HL-60 (cell line): ENCODE measurements around the gene CCDC158.

Experiments
- DNase-seq, 2 experiments: peaks; one replicate each; pipeline ENCODE4 v3.0.0-alpha.2; 2010 to 2020; ENCODE audit warnings: low read depth in 1 of 2, low spot score in 1 of 2
- H3K27ac ChIP-seq: fragments of 250-450 bp; sonication (Bioruptor Pico); replicated peaks from 2 replicates; pipeline ENCODE4 v1.5.1; 2020; ENCODE audit warnings: mild to moderate bottlenecking, moderate library complexity
- H3K27me3 ChIP-seq: fragments of 250-450 bp; sonication (Bioruptor Pico); 2 replicates; pipeline ENCODE4 v1.5.1; 2021; ENCODE audit warnings: mild to moderate bottlenecking, moderate library complexity; ENCODE audit not compliant: insufficient read depth, poor library complexity, severe bottlenecking
- H3K4me3 ChIP-seq: replicated peaks from 2 replicates; pipeline ENCODE4 v1.5.1; 2011; ENCODE audit warnings: mild to moderate bottlenecking, control low read depth, low read length; ENCODE audit not compliant: insufficient read depth
- GABPA ChIP-seq: IDR thresholded peaks from 2 replicates; pipeline ENCODE4 v1.6.1; 2012; ENCODE audit warnings: low read depth
- POLR2AphosphoS5 ChIP-seq: IDR thresholded peaks from 2 replicates; pipeline ENCODE4 v1.6.1; 2012; ENCODE audit warnings: low read depth
- SPI1 ChIP-seq: IDR thresholded peaks from 2 replicates; pipeline ENCODE4 v1.6.1; 2012; ENCODE audit warnings: low read depth, mild to moderate bottlenecking, borderline replicate concordance
- TF ChIP-seq, protein P1 (sequence below): IDR thresholded peaks from one replicate; pipeline ENCODE4 v1.5.1; 2011; ENCODE audit warnings: low read length, control low read depth, inconsistent platforms; ENCODE audit not compliant: insufficient read depth
- TF ChIP-seq, protein P2 (sequence below): IDR thresholded peaks from 2 replicates; pipeline ENCODE4 v1.6.1; 2012; ENCODE audit warnings: low read depth; ENCODE audit not compliant: insufficient replicate concordance

CCDC158 gene

DNA sequence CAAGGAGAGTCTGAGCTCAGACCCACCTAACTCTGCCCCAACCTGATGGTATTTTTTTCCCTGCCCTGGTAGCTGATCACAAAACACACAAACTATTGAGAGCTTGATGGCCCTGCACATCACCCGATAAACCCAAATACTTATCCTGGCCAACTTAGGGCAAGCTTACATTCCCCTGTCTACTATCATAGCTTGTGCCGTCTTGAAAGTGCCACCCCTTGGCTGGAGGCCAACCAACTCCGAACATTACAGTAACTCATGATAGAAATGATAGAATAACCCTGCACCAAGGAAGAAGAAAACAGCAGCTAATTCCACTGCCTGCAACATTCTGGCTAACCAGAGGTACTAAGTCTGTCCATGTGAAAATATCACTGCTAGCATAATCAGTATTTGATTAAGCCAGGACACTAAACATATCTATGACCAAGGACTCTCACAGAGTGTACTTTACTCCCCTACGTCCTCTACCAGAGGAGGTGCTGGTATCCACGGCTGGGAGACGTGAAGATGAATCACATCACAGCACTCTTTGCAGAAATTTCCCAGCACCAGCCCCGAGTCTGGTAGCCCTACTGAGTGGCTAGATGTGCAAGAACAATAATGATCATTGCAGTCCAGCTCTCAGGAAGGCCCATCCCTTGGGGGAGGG lies 105.5 kb downstream of the CCDC158 start:
- Histone ChIP-seq H3K4me3 (no peak overlapping the region), H3K27ac (no peak overlapping the region), H3K27me3 (no peaks in the 10 kb centered on the region)
- no peak for TF ChIP-seq POLR2AphosphoS5
- TF ChIP-seq, protein P1, sequence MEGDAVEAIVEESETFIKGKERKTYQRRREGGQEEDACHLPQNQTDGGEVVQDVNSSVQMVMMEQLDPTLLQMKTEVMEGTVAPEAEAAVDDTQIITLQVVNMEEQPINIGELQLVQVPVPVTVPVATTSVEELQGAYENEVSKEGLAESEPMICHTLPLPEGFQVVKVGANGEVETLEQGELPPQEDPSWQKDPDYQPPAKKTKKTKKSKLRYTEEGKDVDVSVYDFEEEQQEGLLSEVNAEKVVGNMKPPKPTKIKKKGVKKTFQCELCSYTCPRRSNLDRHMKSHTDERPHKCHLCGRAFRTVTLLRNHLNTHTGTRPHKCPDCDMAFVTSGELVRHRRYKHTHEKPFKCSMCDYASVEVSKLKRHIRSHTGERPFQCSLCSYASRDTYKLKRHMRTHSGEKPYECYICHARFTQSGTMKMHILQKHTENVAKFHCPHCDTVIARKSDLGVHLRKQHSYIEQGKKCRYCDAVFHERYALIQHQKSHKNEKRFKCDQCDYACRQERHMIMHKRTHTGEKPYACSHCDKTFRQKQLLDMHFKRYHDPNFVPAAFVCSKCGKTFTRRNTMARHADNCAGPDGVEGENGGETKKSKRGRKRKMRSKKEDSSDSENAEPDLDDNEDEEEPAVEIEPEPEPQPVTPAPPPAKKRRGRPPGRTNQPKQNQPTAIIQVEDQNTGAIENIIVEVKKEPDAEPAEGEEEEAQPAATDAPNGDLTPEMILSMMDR, result no peak
- no peak for TF ChIP-seq GABPA
- TF ChIP-seq, protein P2, sequence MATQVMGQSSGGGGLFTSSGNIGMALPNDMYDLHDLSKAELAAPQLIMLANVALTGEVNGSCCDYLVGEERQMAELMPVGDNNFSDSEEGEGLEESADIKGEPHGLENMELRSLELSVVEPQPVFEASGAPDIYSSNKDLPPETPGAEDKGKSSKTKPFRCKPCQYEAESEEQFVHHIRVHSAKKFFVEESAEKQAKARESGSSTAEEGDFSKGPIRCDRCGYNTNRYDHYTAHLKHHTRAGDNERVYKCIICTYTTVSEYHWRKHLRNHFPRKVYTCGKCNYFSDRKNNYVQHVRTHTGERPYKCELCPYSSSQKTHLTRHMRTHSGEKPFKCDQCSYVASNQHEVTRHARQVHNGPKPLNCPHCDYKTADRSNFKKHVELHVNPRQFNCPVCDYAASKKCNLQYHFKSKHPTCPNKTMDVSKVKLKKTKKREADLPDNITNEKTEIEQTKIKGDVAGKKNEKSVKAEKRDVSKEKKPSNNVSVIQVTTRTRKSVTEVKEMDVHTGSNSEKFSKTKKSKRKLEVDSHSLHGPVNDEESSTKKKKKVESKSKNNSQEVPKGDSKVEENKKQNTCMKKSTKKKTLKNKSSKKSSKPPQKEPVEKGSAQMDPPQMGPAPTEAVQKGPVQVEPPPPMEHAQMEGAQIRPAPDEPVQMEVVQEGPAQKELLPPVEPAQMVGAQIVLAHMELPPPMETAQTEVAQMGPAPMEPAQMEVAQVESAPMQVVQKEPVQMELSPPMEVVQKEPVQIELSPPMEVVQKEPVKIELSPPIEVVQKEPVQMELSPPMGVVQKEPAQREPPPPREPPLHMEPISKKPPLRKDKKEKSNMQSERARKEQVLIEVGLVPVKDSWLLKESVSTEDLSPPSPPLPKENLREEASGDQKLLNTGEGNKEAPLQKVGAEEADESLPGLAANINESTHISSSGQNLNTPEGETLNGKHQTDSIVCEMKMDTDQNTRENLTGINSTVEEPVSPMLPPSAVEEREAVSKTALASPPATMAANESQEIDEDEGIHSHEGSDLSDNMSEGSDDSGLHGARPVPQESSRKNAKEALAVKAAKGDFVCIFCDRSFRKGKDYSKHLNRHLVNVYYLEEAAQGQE, result no peak
- no peak for TF ChIP-seq SPI1
- DNase-seq, result no peak

DNA sequence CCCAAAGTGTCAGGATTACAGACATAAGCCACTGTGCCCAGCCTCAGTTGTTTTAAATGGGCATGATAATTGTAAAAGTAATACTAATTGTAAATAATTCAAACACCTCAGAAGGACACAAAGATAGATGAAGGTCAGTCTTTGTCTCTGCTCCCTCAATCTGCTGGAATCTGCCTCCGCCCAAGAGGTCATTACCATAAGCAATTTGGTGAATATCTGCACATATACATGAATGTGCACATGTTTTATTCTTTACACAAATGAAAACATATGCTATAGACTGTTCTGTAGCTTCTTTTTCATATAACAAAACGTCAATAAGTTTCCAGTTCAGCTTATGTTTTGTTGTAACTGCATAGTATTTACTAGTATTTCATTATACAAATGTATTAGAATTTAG lies 107.4 kb downstream of the CCDC158 start:
- no peak overlapping the region for H3K27ac ChIP-seq
- H3K27me3 ChIP-seq, result no peaks in the 10 kb centered on the region
- TF ChIP-seq SPI1 (no peak), GABPA (no peak), POLR2AphosphoS5 (no peak)
- TF ChIP-seq, protein P2, result no peak
- TF ChIP-seq, protein P1, result no peak
- H3K4me3 ChIP-seq, result no peak overlapping the region
- no peak for DNase-seq

DNA sequence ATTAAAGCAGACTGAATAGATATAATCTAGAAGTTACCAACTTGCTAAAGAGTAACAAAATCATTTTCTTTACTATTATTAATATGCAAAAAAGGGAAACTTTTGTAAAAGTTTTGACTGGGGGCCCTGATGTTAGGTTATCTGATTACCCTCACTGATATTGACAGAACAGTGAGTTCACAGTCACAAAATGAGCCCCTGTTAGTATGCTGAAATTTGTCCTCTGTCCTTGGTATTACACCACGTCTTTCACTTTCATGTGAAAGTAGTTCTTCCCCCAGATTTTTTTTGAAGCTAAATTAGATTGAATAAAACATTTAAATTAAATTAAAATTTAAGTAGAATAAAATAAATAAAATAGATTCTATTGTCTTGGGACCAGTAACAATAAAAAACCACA lies 108.5 kb downstream of the CCDC158 start:
- no peak overlapping the region for H3K27ac ChIP-seq
- DNase-seq, result no peak
- TF ChIP-seq, protein P2, result no peak
- no peaks in the 10 kb centered on the region for H3K27me3 ChIP-seq
- no peak overlapping the region for H3K4me3 ChIP-seq
